Measurements from ENCODE around the gene C19orf12. TPM values are rescaled to one million over a fixed set of nuclear protein-coding genes. Genes with fewer than 3 reads are reported as not detected.

C19orf12 gene
- total RNA-seq, 2 donors from 2014 or later, result 36.1 to 46.4 TPM

DNA sequence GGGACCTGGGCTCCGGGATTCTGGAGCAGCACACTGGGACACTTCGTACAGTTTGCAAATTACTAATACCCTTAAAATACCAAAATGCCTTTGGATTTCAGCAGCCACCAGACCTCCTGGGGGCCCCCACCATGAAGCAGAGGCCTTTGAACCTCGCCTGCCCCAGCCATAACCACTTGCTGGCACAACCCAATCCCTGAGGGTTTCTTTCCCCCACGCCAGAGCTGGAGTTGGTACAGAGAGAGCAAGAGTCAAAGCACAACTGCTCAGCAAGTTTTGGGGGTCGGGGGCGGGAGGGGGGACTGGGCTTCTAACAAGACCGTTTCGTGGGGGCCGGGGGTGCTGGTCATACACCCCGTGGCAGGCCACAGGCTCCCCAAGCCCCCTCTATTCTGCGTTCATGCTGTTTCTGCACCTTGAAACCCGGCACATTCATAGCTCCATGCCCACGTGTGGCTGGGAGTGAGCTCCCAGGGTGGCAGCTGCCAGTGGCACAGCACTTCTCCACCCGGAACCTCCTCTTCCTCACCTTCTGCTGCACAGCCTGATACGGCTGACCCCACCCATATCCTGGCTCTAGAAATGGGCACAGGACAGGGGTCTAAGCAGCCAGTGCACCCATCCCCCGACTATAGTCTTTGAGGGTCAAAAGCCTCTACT lies 32.7 kb downstream of the C19orf12 start:
- TF ChIP-seq, protein P1, sequence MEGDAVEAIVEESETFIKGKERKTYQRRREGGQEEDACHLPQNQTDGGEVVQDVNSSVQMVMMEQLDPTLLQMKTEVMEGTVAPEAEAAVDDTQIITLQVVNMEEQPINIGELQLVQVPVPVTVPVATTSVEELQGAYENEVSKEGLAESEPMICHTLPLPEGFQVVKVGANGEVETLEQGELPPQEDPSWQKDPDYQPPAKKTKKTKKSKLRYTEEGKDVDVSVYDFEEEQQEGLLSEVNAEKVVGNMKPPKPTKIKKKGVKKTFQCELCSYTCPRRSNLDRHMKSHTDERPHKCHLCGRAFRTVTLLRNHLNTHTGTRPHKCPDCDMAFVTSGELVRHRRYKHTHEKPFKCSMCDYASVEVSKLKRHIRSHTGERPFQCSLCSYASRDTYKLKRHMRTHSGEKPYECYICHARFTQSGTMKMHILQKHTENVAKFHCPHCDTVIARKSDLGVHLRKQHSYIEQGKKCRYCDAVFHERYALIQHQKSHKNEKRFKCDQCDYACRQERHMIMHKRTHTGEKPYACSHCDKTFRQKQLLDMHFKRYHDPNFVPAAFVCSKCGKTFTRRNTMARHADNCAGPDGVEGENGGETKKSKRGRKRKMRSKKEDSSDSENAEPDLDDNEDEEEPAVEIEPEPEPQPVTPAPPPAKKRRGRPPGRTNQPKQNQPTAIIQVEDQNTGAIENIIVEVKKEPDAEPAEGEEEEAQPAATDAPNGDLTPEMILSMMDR (IDR thresholded peaks at IDR 0.05), result no peak
- DNase-seq (ENCODE audit: low spot score) (no peak), ATAC-seq (ENCODE audit: insufficient number of reproducible peaks, low FRiP score, low read depth) (no peak)
- H3K27ac ChIP-seq, result peak overlapping the region; percentile 82 to 90
- no peaks in the 10 kb centered on the region for H3K9me3 ChIP-seq
- H3K4me1 ChIP-seq (ENCODE audit: control insufficient read depth in 1 of 2, low read depth in 2 of 2), result peaks cover 60 to 93% of the 10 kb centered on the region in 2 donors
- no peaks in the 10 kb centered on the region for H3K36me3 ChIP-seq
- H3K4me3 ChIP-seq, result no peak overlapping the region
- H3K27me3 ChIP-seq (replicated peaks; ENCODE audit: insufficient read depth), result no peaks in the 10 kb centered on the region

DNA sequence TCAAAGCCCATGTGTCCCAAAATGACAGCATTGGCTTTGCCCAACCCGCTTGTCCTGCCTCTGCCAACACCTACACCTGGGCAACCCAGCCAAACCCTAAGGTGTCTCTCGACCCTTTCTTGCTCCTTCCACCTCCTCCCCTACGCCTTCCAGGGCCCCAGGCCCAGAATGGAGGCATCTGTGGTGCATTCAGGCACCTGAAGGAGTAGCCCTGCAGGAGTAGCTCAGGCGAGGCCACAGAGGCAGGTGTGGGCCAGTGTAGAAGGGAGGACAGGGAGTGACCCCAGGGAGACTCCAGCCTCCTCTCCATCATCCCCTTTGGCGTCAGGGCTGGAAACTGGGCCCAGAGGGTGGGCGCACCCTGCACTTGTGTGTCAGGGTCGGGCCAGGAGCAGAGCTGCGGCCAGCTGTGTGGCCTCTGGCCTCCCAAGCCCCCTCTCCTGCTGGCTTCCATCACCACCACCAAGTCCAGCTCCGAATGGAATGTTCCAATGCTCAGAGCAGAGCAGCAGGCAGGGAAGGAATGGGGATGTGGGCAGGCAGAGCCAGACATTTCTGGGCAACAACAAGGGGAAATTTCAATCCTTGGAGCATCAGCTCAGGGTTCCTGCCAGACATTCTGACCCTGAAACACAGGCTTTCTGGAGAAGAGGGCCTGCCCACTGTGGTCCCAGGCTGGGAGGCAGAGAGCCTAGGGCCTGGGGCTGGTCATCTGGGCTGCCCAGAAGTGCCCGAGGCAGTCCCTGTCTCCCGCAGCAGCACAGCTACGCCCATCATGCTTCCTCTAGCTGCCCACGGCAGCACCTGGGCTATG lies 33.4 kb downstream of the C19orf12 start:
- Histone ChIP-seq H3K36me3 (peaks cover 4% of the 10 kb centered on the region), H3K27ac (peak overlapping the region; percentile 82 to 90), H3K27me3 (replicated peaks; ENCODE audit: insufficient read depth) (no peaks in the 10 kb centered on the region), H3K4me1 (ENCODE audit: control insufficient read depth in 1 of 2, low read depth in 2 of 2) (peaks cover 65 to 94% of the 10 kb centered on the region in 2 donors), H3K9me3 (no peaks in the 10 kb centered on the region), H3K4me3 (no peak overlapping the region)
- no peak for DNase-seq (ENCODE audit: low spot score)
- TF ChIP-seq, protein P1 (IDR thresholded peaks at IDR 0.05), result no peak
- ATAC-seq (ENCODE audit: insufficient number of reproducible peaks, low FRiP score, low read depth), result peak; percentile 34

DNA sequence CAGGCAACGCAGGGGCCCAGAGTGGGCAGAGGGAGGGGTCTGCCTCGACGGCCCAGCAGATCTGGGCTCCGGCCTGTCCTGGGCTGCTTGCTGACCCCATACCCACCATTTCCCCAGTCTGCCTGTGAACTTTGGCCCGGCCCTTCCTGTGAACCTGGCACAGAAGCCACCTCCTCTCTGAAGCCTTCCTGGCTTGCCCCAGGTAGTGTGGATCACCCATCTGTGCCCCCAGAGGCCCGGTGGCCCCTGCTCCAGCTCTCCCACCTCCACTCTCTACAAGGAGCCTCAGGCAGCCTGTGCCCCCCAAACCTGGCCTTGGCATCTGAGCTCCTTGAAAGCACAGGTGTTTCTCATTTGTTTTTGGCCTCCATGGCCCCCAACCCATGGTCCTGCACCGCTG lies 34.1 kb downstream of the C19orf12 start:
- Histone ChIP-seq H3K9me3 (no peaks in the 10 kb centered on the region), H3K27ac (peak overlapping the region; percentile 82 to 90), H3K36me3 (peaks cover 4% of the 10 kb centered on the region), H3K27me3 (replicated peaks; ENCODE audit: insufficient read depth) (no peaks in the 10 kb centered on the region), H3K4me3 (no peak overlapping the region), H3K4me1 (ENCODE audit: control insufficient read depth in 1 of 2, low read depth in 2 of 2) (peaks cover 67 to 97% of the 10 kb centered on the region in 2 donors)
- no peak for DNase-seq (ENCODE audit: low spot score)
- ATAC-seq (ENCODE audit: insufficient number of reproducible peaks, low FRiP score, low read depth), result no peak
- TF ChIP-seq, protein P1 (IDR thresholded peaks at IDR 0.05), result no peak

DNA sequence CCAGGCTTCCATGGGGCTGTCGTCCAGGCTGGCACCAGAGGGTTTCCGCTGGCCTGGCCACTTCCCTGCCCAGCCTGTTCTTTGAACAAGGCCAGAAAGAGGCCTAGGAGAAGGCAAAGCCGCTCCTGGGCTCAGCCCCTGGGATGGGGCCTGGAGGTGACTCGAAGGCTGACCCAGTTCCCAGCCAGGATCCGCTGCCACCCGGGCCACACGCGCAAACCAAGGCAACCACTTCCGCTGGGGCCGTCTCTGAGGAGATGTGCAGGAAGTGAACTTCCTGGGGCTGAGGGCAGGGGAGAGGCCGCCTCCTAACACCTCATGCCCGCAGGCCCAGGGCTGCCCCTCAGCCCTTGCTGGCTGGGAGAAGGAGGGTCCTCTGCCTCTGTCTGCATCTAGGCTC lies 34.6 kb downstream of the C19orf12 start:
- H3K36me3 ChIP-seq, result peaks cover 9% of the 10 kb centered on the region
- ATAC-seq (ENCODE audit: insufficient number of reproducible peaks, low FRiP score, low read depth) (no peak), DNase-seq (ENCODE audit: low spot score) (no peak)
- TF ChIP-seq, protein P1 (IDR thresholded peaks at IDR 0.05), result no peak
- H3K4me1 ChIP-seq (ENCODE audit: control insufficient read depth in 1 of 2, low read depth in 2 of 2), result peaks cover 62 to 97% of the 10 kb centered on the region in 2 donors
- no peaks in the 10 kb centered on the region for H3K9me3 ChIP-seq
- H3K27me3 ChIP-seq (replicated peaks; ENCODE audit: insufficient read depth), result no peaks in the 10 kb centered on the region
- peak overlapping the region; percentile 82 to 90 for H3K27ac ChIP-seq
- H3K4me3 ChIP-seq, result no peak overlapping the region

DNA sequence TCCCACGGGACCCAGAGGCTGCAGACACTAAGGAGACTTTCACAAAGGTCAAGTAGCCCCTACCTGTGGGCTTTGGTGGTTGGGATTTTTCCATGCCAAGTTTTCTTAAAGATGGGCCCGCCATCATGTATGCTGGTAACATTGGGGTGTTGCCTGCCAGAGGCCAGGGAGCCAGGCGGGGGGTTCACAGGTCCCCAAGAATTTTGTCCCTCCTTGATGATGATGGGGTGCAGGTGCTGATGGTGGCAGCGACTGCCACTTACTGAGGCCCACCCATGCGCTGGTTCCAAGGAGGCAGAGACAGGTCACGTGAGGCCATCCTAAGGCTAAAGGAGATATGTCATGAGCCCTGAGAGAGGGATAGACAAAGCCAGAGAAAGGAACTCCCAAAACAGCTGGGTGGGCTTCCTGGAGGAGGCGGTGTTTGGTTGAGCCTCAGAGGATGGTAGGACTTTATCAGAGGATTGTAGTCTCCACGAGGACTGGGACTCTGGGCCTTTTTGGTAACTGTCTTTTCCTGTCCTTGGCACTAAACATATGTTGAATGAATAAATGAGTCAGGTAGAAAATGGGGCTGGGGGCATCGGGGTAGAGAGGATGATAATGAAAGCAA lies 35.4 kb downstream of the C19orf12 start:
- no peak for ATAC-seq (ENCODE audit: insufficient number of reproducible peaks, low FRiP score, low read depth)
- TF ChIP-seq, protein P1 (IDR thresholded peaks at IDR 0.05), result no peak
- H3K4me1 ChIP-seq (ENCODE audit: control insufficient read depth in 1 of 2, low read depth in 2 of 2), result peaks cover 56 to 97% of the 10 kb centered on the region in 2 donors

More for the DNA sequence above, 35.4 kb downstream of the C19orf12 start:
- no peak for DNase-seq (ENCODE audit: low spot score)
- Histone ChIP-seq H3K36me3 (peaks cover 16% of the 10 kb centered on the region), H3K27me3 (replicated peaks; ENCODE audit: insufficient read depth) (no peaks in the 10 kb centered on the region), H3K9me3 (no peaks in the 10 kb centered on the region), H3K4me3 (no peak overlapping the region), H3K27ac (peak overlapping the region; percentile 82 to 90)
